ENCODE data around the gene AHCYL1.

The AHCYL1 gene

GRCh38 chr1:110003747-110004428 is 19.3 kb downstream of the AHCYL1 start:
- Mint-ChIP-seq H3K27me3 (ENCODE audit: low read depth) (no peaks in the 10 kb centered on the region), H3K4me3 (peak overlapping the region; percentile 39 to 68 (median 43)), H3K9me3 (no peaks in the 10 kb centered on the region), H3K27ac (peak overlapping the region; percentile 91 to 95 (median 95)), H3K36me3 (ENCODE audit: low read depth) (peaks cover 3% of the 10 kb centered on the region), H3K4me1 (peaks cover 57% of the 10 kb centered on the region)
- TF ChIP-seq, protein P1, sequence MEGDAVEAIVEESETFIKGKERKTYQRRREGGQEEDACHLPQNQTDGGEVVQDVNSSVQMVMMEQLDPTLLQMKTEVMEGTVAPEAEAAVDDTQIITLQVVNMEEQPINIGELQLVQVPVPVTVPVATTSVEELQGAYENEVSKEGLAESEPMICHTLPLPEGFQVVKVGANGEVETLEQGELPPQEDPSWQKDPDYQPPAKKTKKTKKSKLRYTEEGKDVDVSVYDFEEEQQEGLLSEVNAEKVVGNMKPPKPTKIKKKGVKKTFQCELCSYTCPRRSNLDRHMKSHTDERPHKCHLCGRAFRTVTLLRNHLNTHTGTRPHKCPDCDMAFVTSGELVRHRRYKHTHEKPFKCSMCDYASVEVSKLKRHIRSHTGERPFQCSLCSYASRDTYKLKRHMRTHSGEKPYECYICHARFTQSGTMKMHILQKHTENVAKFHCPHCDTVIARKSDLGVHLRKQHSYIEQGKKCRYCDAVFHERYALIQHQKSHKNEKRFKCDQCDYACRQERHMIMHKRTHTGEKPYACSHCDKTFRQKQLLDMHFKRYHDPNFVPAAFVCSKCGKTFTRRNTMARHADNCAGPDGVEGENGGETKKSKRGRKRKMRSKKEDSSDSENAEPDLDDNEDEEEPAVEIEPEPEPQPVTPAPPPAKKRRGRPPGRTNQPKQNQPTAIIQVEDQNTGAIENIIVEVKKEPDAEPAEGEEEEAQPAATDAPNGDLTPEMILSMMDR (IDR thresholded peaks at IDR 0.05; ENCODE audit: unreplicated experiment in 3 of 3) = no peak

DNA sequence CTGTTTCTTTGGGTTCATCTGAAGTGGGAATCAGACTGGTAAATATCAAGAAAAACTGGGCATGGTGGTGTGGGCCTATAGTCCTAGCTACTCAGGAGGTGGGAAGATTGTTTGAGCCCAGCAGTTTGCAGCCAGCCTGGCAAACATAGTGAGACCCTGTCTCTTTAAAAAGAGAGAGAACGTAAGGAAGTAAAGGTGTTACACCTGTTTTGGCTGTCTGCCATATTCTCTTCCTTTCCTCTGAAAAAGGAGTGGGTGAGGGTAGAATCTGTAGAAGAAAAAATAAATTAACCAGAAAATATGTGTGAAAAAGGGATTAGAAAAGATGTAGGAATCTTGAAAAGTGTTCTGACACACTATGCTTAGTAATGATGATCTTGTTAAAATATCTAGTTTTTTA is 20.0 kb downstream of the AHCYL1 start:
- no peaks in the 10 kb centered on the region for H3K9me3 Mint-ChIP-seq
- H3K4me3 Mint-ChIP-seq = peak overlapping the region; percentile 39 to 68 (median 43)
- H3K4me1 Mint-ChIP-seq = peaks cover 57% of the 10 kb centered on the region
- H3K27ac Mint-ChIP-seq = peak overlapping the region; percentile 91 to 95 (median 95)
- H3K36me3 Mint-ChIP-seq (ENCODE audit: low read depth) = peaks cover 10% of the 10 kb centered on the region
- no peaks in the 10 kb centered on the region for H3K27me3 Mint-ChIP-seq (ENCODE audit: low read depth)
- TF ChIP-seq, protein P1 (IDR thresholded peaks at IDR 0.05; ENCODE audit: unreplicated experiment in 3 of 3) = no peak

- H3K36me3 Mint-ChIP-seq (ENCODE audit: low read depth) = peaks cover 21% of the 10 kb centered on the region
- no peaks in the 10 kb centered on the region for H3K27me3 Mint-ChIP-seq (ENCODE audit: low read depth)
- H3K9me3 Mint-ChIP-seq = no peaks in the 10 kb centered on the region
- H3K4me1 Mint-ChIP-seq = peaks cover 57% of the 10 kb centered on the region
- H3K4me3 Mint-ChIP-seq = peak overlapping the region in 1 of 3 experiments; percentile 18
- peak overlapping the region; percentile 91 to 95 (median 95) for H3K27ac Mint-ChIP-seq
- TF ChIP-seq, protein P1 (IDR thresholded peaks at IDR 0.05; ENCODE audit: unreplicated experiment in 3 of 3) = no peak
Observed at GRCh38 chr1:110005971-110006370, 21.4 kb downstream of the AHCYL1 start.

- no peaks in the 10 kb centered on the region for H3K27me3 Mint-ChIP-seq (ENCODE audit: low read depth)
- H3K4me3 Mint-ChIP-seq = no peak overlapping the region
- peak overlapping the region; percentile 91 to 95 (median 95) for H3K27ac Mint-ChIP-seq
- H3K36me3 Mint-ChIP-seq (ENCODE audit: low read depth) = peaks cover 24% of the 10 kb centered on the region
- peaks cover 57% of the 10 kb centered on the region for H3K4me1 Mint-ChIP-seq
- TF ChIP-seq, protein P1 (IDR thresholded peaks at IDR 0.05; ENCODE audit: unreplicated experiment in 3 of 3) = no peak
- no peaks in the 10 kb centered on the region for H3K9me3 Mint-ChIP-seq
Observed at GRCh38 chr1:110006516-110006915, 22.0 kb downstream of the AHCYL1 start.

GRCh38 chr1:110007046-110007830 is 22.7 kb downstream of the AHCYL1 start:
- Mint-ChIP-seq H3K9me3 (no peaks in the 10 kb centered on the region), H3K4me3 (no peak overlapping the region), H3K27ac (peak overlapping the region in 1 of 3 experiments; percentile 24), H3K36me3 (ENCODE audit: low read depth) (peaks cover 32% of the 10 kb centered on the region), H3K4me1 (peaks cover 54% of the 10 kb centered on the region), H3K27me3 (ENCODE audit: low read depth) (no peaks in the 10 kb centered on the region)
- TF ChIP-seq, protein P1 (IDR thresholded peaks at IDR 0.05; ENCODE audit: unreplicated experiment in 3 of 3) = no peak

Measured in nephron (organoid).